ENCODE data around the gene MS4A4E.

GRCh38 chr11:60206616-60207015, 36.3 kb downstream of the MS4A4E start:
- TF ChIP-seq POLR2A (IDR thresholded peaks at IDR 0.05), result no peak
- TF ChIP-seq, protein P1, sequence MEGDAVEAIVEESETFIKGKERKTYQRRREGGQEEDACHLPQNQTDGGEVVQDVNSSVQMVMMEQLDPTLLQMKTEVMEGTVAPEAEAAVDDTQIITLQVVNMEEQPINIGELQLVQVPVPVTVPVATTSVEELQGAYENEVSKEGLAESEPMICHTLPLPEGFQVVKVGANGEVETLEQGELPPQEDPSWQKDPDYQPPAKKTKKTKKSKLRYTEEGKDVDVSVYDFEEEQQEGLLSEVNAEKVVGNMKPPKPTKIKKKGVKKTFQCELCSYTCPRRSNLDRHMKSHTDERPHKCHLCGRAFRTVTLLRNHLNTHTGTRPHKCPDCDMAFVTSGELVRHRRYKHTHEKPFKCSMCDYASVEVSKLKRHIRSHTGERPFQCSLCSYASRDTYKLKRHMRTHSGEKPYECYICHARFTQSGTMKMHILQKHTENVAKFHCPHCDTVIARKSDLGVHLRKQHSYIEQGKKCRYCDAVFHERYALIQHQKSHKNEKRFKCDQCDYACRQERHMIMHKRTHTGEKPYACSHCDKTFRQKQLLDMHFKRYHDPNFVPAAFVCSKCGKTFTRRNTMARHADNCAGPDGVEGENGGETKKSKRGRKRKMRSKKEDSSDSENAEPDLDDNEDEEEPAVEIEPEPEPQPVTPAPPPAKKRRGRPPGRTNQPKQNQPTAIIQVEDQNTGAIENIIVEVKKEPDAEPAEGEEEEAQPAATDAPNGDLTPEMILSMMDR (IDR thresholded peaks at IDR 0.05), result no peak
